Measurements from ENCODE around the gene MRPL9. TPM values are rescaled to one million over a fixed set of nuclear protein-coding genes. Genes with fewer than 3 reads are reported as not detected.

Gene MRPL9
- total RNA-seq, 1 donor from 2014 or later, result 121 TPM

DNA sequence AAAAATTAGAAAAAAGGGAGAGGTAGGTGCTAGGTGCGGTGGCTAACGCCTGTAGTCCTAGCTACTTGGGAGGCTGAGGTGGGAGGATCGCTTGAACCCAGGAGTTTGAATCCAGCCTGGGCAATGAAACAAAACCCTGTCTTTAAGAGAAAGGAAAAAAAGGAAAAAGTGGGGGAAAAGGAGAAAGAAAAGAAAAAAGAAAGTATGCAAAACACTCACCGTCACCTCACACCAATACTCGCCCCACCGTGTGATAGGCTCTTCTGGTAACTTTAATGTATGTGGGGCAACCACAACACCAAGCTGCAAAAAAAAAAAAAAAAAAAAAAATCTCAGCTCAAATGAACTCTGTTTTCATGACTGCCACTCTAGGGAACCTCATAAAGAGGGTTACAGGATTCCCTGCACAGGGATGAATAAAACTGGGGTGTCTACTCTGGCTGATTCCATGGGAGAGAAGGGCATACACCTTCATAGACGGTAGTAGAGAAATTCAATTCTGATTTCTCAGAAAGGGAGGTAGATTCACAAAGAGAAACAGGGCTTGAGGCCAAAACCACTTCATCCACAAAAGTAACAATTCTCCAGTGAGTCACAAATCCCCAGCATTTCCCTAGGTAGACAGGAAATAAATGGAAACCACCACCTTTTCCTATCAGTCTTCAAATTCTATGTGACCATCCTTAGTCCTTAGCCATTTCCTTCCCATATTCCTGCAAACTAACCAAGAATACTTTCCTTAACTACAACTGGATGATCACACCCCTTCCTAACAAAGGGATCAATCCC is 2.5 kb downstream of the MRPL9 start:
- TF ChIP-seq, protein P1, sequence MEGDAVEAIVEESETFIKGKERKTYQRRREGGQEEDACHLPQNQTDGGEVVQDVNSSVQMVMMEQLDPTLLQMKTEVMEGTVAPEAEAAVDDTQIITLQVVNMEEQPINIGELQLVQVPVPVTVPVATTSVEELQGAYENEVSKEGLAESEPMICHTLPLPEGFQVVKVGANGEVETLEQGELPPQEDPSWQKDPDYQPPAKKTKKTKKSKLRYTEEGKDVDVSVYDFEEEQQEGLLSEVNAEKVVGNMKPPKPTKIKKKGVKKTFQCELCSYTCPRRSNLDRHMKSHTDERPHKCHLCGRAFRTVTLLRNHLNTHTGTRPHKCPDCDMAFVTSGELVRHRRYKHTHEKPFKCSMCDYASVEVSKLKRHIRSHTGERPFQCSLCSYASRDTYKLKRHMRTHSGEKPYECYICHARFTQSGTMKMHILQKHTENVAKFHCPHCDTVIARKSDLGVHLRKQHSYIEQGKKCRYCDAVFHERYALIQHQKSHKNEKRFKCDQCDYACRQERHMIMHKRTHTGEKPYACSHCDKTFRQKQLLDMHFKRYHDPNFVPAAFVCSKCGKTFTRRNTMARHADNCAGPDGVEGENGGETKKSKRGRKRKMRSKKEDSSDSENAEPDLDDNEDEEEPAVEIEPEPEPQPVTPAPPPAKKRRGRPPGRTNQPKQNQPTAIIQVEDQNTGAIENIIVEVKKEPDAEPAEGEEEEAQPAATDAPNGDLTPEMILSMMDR (conservative IDR thresholded peaks at IDR 0.05), result no peak
- Mint-ChIP-seq H3K4me1 (peaks cover 20% of the 10 kb centered on the region), H3K4me3 (peak overlapping the region; percentile 87), H3K27ac (ENCODE audit: unreplicated experiment) (no peak overlapping the region), H3K9me3 (no peaks in the 10 kb centered on the region), H3K27me3 (ENCODE audit: low read depth) (no peaks in the 10 kb centered on the region), H3K36me3 (ENCODE audit: low read depth) (peaks cover 15% of the 10 kb centered on the region)
- DNase-seq (ENCODE audit: low read depth, low spot score), result no peak

DNA sequence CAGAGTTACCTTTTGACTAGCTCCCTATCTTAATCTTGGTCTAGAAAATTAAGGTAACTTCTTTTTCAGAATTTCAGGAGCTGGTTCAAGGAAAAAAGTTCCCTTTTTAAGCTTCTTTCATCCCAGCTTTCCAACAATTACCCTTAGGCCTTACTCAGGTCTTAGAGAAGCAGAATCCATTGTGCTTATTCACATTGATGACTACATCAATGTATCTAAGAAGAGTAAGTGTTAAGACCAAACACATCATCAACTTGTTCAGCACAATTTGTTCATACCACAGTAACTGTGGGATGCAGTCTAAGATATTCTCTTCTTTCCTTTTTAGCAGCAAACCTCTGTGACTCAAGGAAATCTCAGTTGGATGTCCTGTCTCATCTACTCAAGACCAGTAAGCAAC is 4.1 kb downstream of the MRPL9 start:
- H3K9me3 Mint-ChIP-seq, result no peaks in the 10 kb centered on the region
- peaks cover 17% of the 10 kb centered on the region for H3K4me1 Mint-ChIP-seq
- no peak overlapping the region for H3K27ac Mint-ChIP-seq (ENCODE audit: unreplicated experiment)
- no peaks in the 10 kb centered on the region for H3K27me3 Mint-ChIP-seq (ENCODE audit: low read depth)
- peaks cover 15% of the 10 kb centered on the region for H3K36me3 Mint-ChIP-seq (ENCODE audit: low read depth)
- DNase-seq (ENCODE audit: low read depth, low spot score), result no peak
- no peak overlapping the region for H3K4me3 Mint-ChIP-seq
- TF ChIP-seq, protein P1 (conservative IDR thresholded peaks at IDR 0.05), result no peak

- no peak overlapping the region for H3K4me3 Mint-ChIP-seq
- TF ChIP-seq, protein P1 (conservative IDR thresholded peaks at IDR 0.05), result no peak
- H3K9me3 Mint-ChIP-seq, result no peaks in the 10 kb centered on the region
- no peak overlapping the region for H3K27ac Mint-ChIP-seq (ENCODE audit: unreplicated experiment)
- no peaks in the 10 kb centered on the region for H3K4me1 Mint-ChIP-seq
- peaks cover 12% of the 10 kb centered on the region for H3K36me3 Mint-ChIP-seq (ENCODE audit: low read depth)
- DNase-seq (ENCODE audit: low read depth, low spot score), result no peak
- H3K27me3 Mint-ChIP-seq (ENCODE audit: low read depth), result peaks cover 4% of the 10 kb centered on the region
Observed at GRCh38 chr1:151756291-151756690, 7.0 kb downstream of the MRPL9 start.

- no peak for DNase-seq (ENCODE audit: low read depth, low spot score)
- H3K9me3 Mint-ChIP-seq, result peaks cover 9% of the 10 kb centered on the region
- no peak overlapping the region for H3K27ac Mint-ChIP-seq (ENCODE audit: unreplicated experiment)
- H3K4me3 Mint-ChIP-seq, result no peak overlapping the region
- H3K27me3 Mint-ChIP-seq (ENCODE audit: low read depth), result peaks cover 51% of the 10 kb centered on the region
- no peaks in the 10 kb centered on the region for H3K36me3 Mint-ChIP-seq (ENCODE audit: low read depth)
- TF ChIP-seq, protein P1 (conservative IDR thresholded peaks at IDR 0.05), result no peak
- H3K4me1 Mint-ChIP-seq, result no peaks in the 10 kb centered on the region
Observed at GRCh38 chr1:151741516-151741915, 21.8 kb downstream of the MRPL9 start.

GRCh38 chr1:151739590-151740355 is 23.5 kb downstream of the MRPL9 start:
- H3K4me3 Mint-ChIP-seq, result no peak overlapping the region
- no peak overlapping the region for H3K27ac Mint-ChIP-seq (ENCODE audit: unreplicated experiment)
- H3K4me1 Mint-ChIP-seq, result no peaks in the 10 kb centered on the region
- TF ChIP-seq, protein P1 (conservative IDR thresholded peaks at IDR 0.05), result no peak
- peaks cover 37% of the 10 kb centered on the region for H3K27me3 Mint-ChIP-seq (ENCODE audit: low read depth)
- peaks cover 10% of the 10 kb centered on the region for H3K9me3 Mint-ChIP-seq
- no peak for DNase-seq (ENCODE audit: low read depth, low spot score)
- no peaks in the 10 kb centered on the region for H3K36me3 Mint-ChIP-seq (ENCODE audit: low read depth)

Measured in neural crest cell (in vitro differentiated cells).